Measurements from ENCODE around the gene GLB1L.

GRCh38 chr2:219286436-219287115, 41.3 kb upstream of the GLB1L start:
- TF ChIP-seq ZFX (IDR thresholded peaks at IDR 0.05; ENCODE audit: borderline replicate concordance) (no peak), CTCF (IDR thresholded peaks at IDR 0.05) (no peak)

All from 22Rv1 (cell line).